Stimulated activated CD8-positive, alpha-beta memory T cell treated with anti-CD3 and anti-CD28 coated beads, Interleukin-2, amount 100 ng/mL, for 1 hour (primary cell): ENCODE results near the gene CDIPT.
"Not testable (repeated sequence)": the region's sequence is repeated elsewhere in the genome, so short reads cannot be mapped to it uniquely, and the experiment has no call there.

Source experiments
- DNase-seq, 2 donors: peaks; one replicate each; pipeline ENCODE4 v3.0.0-alpha.2; 2020; ENCODE audit warnings: low read depth in 2 of 2

Gene CDIPT

DNA sequence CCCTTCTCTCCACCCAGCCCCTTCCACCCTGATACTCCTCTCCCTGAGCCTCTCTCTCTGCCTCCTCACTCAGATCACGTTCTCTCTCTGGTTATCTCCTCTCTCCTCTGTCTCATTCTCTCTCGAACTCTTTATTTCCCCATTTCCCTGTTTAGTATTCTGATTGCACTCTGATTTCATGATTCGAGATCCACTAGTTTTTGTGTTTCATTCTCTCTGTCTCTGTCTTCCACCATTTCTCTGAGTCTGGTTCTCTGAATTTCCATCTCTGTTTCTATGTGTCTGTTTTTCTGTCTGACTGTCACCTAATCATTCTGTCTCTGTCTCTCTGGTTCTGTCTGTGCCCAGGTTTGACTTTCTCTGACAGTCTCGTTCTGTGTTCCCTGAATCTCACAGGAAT, 34.3 kb upstream of the CDIPT start:
- DNase-seq = no peak

DNA sequence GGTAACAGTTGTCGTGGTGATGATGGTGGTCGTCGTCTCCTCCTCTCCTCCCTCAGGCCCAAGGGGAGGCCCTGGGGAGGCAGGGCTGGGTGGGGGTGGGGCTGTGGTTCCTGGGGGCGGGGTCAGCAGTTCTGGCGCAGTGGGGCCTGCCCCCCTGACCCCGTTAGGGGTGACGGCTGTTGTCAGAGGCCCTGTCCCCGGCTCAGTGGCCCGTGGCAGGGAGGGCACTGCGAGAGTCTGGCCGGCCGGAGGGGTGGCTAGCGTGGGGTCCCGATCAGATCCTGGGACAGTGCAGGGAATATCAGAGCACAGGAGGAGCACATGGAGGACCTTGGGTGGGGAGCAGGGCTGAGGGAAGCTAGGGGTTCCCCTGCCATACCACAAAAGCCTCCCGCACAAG, 33.8 kb upstream of the CDIPT start:
- no peak for DNase-seq

DNA sequence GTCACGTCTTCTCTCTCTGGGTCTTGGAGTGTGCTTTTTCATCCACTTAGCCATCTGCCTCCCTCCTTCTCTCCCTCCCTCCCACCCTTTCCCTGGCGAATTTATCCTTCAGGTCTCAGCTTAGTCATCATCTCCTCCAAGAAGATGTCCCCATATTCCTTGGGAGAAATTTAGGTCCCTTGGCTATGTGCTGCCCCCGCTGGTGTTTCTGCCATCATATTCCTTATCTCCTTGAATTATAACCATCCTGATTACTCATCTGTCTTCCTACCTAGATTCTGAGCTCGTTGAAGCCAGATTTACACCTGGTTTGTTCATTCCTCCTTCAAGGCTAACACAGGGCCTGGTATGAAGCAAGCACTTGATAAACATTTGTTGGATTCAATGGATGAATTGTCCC, 31.3 kb upstream of the CDIPT start:
- DNase-seq = no peak

DNA sequence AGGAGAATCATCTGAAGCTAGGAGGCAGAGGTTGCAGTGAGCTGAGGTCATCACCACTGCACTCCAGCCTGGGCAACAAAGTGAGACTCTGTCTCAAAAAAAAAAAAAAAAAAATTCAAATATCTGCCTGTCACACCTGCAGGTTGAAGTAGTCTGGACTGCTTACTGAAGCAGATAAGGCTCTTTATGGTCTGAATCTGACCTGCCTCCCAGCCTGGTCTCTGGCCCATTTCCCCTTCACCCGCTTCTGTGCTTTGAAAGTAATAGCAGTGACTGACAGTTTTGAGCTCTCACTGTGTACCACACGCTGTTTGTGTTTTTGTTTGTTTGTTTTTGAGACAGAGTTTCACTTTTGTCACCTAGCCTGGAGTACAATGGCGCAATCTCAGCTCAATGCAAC, 30.5 kb upstream of the CDIPT start:
- no peak for DNase-seq

DNA sequence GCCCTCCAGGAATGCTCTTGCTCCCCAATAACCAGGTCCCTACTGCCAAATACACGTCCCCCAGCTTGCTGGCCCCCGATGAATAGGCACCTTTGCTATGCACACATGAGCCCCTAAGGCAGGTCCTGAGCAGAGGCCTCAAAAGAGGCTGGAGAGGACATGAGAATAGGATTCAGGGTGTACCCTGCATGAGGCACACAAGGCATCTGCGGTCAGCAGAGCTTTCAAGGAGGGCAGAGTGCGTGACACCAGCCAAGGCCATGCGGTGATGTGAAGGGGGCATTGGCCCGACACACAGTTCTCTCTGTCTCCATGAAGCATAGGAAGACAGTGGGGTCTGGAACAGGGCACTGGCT, 29.4 kb upstream of the CDIPT start:
- DNase-seq = no peak

DNA sequence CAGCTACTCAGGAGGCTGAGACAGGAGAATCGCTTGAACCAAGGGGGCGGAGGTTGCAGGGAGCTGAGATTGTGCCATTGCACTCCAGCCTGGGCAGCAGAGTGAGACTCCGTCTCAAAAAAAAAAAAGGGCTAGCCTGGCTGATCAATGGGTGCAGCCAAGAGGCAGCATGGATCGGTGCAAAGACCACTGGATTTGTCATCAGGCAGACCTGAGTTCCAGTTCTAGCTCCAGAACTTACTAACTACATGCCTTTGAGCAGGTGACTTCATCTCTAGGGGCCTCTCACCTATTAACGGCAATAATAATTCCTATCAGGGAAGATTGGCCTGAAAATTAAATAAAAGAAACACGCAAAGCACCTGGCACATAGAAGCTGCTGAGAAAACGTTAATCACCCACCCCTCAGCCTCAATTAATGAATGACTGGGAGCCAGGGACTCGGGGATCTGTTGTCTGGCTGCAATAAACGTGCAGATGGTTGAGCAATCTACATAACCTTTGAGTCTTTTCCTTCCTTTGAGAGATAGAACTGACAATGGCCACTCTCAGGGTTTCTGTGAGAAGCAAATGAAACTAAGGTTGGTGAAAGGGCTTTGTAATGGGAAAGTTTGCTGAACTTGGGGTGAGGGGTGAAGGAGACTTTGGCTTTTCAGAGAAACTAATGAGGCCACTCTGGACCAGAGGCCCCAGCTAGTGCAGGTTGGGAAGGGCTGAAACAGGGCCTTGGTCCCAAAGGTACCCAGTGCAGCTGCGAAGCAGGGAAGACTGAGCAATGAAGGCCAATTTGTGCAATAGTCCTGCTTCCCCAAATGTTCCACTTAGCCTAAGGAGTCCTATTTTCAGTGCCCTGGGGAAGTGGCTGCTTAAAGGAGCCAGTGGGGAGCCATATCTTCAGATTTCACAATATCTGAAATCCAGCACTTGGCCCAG, 28.8 kb upstream of the CDIPT start:
- DNase-seq = no peak

DNA sequence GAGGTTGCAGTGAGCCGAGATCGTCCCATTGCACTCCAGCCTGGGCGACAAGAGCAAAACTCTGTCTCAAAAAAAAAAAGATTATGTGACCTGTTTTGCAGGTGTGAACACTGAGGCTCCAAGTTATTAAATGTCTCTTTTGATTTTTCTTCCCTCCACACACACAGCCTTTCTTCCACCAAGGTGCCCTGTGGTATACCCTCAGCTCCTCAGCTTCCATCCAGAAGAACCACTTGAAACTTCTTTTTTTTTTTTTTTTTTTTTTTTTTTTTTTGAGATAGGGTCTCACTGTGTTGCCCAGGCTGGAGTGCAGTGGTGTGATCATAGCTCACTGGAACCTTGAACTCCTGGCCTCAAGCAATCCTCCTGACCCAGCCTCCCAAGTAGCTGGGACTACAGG, 26.3 kb upstream of the CDIPT start:
- DNase-seq = not testable (repeated sequence)

DNA sequence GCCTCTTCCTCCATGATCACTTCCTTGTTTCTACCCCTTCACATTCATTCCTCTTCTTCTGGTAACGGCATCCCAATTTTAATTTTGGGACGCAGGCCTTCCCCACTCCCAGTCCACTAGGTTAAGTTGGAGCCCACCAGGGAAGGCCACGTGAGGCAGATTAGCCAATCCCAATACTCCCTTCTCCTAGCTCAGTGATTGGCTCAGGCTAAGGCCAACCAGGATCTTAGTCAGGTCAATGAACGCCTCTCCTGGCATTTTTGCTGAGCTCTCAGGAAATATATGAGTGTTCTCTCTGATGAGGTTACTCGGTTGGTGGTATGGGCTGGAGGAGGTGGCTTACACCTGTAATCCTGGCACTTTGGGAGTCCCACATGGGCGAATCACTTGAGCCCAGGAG, 21.0 kb upstream of the CDIPT start:
- no peak for DNase-seq

DNA sequence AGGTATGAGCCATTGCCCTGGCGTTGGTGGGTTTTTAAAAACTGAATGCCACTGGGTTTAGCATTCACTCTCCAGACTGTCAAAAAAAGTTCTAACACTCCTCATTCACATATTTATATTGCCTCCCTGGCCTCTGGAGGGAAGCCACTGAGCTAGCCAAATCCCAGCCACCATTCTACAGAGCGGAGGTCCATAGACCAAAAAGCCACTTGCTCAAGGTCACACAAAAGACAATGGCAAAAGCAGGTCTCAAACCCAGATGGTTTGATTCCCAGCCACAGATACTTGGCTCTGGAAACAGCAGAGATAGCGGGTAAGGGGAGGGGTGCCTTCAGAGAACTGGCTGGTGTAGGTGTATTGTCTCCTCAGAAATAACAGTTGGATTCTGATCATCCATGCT, 18.0 kb upstream of the CDIPT start:
- no peak for DNase-seq

DNA sequence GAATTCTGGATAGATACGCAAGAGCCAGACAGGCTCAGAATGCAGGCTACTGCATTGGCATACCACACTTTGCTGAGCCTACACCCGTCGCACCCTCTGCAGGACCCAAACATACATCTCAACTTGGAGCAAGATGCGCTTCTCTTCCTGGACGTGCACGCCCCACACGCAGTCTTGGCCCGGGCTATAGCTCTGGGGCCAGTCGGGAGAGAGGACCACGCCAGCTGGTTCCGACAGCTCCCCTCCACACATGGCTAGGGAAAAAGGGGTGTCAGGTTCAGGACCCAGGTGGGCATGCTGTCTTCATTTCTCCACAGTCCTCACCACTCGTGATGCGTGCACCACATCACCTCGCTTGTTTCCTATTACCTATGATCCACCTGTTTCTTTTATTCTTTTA, 15.1 kb upstream of the CDIPT start:
- DNase-seq = no peak

DNA sequence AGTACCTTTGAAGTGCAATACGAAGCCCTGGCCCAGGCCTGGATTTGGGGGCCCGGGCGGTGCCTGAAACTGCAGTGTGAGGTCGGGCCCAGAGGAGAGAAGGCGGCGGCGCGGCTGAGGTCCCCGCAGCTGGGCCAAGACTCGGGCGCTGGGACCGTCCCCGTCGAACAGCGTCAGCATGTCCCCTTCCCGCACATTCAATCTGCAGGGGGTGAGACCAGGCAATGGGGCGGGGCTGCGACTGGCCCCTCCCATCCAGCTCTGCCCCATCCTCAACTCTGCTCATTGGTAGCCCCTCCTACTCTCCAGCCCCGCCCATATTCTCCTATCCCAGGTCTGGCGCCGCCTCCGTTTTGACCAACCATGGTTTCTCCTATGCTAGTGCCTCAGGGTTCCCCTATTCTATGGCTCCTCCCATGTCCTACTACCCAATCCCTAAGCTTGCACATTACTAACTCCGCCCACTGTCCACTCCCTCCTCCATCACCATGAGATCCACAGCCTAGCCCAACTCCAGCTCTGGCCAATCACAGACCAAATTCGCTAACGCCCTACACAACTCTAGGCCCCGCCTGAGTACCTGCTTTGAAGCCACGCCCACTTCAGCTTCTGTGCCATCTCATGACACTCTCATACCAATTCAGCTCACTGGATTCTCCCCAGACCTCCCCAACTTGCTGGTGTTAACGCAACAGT, 14.4 kb upstream of the CDIPT start:
- DNase-seq = no peak

DNA sequence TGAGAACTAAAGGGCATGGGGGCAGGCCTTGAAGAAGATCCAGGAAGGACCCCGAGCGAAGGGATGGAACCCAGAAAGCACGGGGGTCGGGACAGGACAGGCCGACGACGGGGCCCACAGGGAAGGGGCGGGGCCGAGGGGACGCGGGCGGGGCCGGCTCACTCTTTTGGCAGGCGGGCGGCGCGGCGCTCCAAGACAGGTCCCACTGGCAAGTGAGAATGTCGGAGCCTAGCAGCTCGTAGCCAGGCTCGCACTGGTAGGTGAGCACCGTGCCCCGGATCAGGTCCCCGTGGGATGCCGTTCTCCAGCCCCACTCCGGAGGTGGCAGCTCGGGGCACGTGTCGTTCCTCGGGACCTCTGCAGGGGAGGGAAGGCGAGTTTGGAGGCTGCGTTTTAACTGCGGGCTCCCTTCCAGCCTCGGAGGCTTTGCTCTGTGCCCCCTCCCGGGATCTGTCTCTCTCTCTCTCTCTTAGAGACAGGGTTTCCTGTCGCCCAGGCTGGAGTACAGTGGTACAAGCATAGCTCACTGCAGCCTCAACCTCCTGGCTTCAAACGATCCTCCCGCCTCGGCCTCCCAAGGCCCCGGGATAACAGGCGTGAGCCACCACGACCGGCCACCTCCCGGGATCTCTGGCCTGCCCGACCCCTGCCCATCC, 13.7 kb upstream of the CDIPT start:
- DNase-seq = no peak

DNA sequence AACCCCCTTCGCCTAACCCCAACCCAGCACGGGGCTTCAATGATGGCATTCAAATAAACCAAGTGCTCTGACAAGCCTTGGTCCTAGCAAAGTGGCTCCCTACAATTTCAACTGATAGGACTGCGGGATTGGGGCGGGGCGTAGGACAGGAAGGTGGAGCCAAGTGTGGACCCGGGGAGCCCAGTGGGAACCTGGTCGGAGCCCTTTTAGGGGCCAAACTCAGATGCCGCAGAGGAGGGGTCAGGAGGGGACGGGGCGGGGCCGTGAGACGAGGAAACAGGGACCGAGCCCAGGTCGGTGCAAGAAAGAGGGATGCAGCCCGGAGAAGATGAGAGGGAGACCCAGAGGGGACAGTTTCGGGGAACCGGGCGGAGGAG, 13.2 kb upstream of the CDIPT start:
- no peak for DNase-seq

DNA sequence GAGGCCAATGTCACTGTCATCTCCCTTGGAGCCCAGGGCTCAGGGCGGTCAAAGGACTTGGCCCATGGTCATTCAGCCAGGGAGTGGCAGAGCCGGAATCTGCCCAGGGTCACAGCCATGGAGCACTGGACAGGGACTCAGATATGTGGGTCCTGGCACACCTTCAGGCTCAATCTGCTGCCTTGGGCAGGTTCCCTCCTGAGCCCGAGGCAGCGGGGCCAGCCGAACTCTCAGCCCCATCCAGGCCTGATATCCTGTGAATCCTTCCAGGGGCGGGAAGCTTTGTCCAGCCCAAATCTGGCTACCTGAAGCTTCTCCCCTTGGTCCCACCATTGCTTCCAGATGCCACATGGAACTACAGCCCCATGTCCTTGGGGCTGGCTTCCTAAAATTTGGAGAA, 12.2 kb upstream of the CDIPT start:
- no peak for DNase-seq

DNA sequence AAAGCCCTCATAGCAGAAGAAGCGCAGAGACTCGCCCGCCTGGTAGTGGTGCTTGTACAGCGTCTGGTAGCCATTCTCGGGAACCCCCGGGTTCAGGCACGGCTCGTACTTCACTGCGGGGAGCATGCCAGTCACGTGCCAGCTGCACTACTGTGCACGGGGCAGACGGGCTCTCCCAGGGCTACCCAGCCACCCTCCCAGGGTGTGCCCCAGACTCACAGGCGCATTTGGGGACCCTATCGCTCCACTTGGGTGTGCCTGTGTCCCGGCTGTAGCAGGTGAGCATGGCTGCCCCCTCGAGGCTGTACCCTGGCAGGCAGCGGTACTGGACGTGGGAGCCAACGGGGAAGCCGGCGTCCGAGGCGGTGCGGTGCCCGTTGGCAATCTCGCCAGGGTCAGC, 10.3 kb upstream of the CDIPT start:
- no peak for DNase-seq

DNA sequence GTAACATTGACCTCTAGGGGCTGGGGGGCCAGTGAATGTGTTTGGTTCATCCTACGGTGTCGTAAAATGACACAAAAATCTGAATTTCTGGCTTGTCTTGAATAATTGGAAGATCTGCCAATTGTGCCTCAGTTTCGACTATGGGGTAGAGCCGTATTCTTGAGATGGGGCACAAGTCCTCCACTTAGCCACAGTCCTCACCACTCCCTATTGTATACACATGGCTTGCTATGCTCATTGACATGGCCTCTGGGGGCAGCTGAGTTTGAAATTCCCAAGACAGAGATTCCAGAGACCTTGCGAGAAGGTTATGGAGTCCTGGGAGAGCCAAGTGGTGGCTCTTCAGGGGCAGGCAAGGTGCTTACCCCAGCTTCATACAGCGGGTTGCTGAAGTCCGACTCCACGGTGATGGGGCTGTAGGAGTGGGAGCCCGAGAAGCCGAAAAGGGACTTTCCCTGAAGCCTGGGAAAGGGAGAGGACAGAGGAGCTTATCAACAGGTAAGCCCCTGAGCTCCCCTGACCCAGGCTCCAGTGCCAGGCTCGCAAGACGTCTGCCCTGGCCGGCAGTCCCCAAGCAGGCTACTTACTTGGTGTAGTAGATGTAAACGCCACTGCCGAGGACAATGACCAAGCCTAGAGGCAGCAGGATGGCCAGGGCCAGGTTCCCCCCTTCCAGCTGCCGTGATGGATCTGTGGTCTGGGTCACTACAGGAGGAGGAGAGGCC, 9.0 kb upstream of the CDIPT start:
- no peak for DNase-seq

DNA sequence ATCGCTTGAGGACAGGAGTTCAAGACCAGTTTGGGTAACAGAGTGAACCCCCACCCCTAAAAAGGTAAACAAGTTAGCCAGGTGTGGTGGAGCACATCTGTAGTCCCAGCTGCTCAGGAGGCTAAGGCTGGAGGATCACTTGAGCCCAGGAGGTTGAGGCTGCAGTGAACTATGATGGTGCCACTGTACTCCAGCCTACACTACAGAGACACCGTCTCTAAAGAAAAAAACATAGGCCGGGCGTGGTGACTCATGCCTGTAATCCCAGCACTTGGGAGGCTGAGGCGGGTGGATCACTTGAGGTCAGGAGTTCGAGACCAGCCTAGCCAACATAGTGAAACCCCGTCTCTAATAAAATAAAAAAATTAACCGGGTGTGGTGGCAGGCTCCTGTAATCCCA, 6.0 kb upstream of the CDIPT start:
- not testable (repeated sequence) for DNase-seq

DNA sequence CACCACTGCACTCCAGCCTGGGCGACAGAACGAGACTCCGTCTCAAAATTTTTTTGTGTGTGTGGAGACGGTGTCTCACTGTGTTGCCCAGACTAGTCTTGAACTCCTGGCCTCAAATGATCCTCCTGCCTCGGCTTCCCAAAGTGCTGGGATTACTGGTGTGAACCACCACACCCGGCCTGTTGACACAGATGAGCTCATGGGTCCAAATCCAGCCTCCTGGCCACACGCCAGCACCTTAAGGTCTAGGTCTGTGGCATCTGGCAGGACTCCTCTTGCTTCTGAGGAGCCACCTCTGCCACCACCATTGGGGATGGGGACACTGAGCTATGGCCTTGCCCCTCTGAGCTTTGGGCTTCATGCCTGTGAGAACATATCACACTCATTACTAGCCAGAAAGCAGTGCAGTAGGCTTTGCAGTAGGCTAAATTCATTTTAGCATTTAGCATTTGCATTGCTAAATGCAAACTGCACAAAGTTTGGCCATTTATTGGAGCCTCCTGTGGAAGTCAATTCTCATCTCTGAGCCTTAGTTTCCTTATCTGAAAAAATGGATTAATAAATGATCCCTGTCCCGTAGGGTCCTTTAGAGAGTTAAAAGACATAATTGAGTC, 5.5 kb upstream of the CDIPT start:
- no peak for DNase-seq

DNA sequence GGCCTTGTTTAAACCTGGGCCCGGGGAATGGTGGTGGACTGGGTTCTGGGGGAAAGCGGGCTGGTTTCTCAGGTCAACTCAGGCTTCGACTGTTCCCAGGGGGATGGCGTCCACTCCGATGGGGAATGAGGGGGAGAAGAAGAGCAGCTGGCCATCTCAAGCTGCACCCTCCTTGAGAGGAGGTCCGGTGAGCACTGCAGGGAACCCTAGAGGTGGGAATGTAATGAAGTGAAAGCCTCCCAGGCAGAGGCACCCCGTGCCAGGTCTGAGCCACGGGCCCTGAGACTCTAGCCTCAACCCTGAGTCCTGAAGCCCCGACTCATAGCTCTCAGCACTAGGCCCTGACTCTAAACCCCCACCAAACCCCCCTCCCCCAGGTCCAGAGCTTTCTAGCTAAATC, 1.2 kb upstream of the CDIPT start:
- DNase-seq = no peak

DNA sequence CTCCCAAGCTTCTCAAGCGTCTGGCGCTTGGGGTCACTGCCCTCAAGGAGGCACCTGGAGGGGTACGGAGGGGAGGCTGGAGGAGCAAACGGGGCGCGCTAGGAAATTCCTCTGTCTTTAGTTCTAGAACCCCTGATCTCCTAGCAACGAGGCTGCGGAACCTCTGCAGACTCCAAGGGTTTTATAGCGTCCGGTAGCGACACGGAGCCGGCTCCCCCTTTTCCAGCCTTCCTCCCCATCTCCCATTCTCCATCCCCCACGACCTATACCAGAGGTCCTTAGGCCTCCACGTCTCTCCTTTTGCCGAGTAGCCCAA, 601 bp upstream of the CDIPT start:
- DNase-seq = no peak

DNA sequence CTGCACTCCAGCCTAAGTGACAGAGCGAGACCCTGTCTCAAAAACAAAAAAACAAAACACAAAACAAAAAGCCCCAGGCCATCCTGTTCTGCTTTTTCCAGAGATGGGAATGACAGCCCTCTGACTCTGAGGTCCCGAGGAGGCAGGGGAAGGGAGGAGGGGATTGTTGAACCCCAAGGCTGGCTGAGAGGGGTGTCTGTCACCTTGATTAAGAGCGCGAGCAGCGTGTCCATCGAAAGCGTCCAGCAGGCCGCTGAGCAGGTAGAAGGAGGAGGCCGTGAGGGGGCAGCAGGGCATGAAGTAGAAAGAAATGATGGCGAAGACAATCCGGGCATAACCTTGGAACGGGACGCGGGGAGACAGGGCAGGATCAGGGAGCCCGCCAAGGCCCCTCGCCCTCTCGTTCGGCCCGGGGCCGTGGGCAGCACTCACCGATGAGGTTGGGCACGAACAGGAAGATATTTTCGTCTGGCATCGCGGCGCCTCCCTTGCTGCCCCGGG, 593 bp downstream of the CDIPT start:
- no peak for DNase-seq

DNA sequence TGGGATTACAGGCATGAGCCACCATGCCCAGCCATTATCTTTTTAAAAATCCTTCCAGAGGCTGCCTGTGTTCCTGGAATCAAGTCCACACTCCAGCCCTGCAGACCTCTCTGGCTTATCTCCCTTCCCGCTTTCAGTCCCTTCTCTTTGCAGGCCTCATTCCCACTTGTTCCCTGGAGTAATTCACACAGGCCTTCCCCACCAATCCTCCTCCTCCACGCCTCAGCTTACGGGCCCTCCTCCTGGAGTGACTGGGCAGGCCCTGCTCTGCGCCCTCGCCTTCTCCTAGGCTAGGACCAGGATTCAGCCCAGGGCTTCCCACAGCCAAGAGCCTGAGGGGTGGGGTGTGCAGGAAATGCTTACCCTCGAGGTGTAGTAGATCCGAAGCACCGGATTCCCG, 2.8 kb downstream of the CDIPT start:
- DNase-seq = no peak
